HCT116 (cell line): ENCODE results near the gene CCBE1.

Experiments
- CTCF ChIP-seq, 3 experiments: fragments of 200-600 bp in 1 of 3; sonication (generic) in 1 of 3; IDR thresholded peaks in 2 of 3; conservative IDR thresholded peaks in 1 of 3; 2 replicates each; pipeline ENCODE4 v1.5.1; 2012 to 2017; ENCODE audit warnings: low read depth in 2 of 3, low read length in 2 of 3, antibody characterized with exemption in 1 of 3, borderline replicate concordance in 1 of 3, control low read depth in 1 of 3, mild to moderate bottlenecking in 1 of 3, mixed read lengths in 1 of 3, mixed run types in 1 of 3, moderate library complexity in 1 of 3; ENCODE audit not compliant: insufficient read depth in 1 of 3
- EZH2 ChIP-seq: fragments of 200-600 bp; sonication (generic); IDR thresholded peaks from 2 replicates; pipeline ENCODE4 v1.6.1; 2017; ENCODE audit warnings: antibody characterized with exemption, mixed run types
- MAX ChIP-seq: IDR thresholded peaks from 2 replicates; pipeline ENCODE4 v1.6.1; 2012
- POLR2A ChIP-seq: IDR thresholded peaks from 2 replicates; pipeline ENCODE4 v1.7.0; 2011; ENCODE audit warnings: borderline replicate concordance; ENCODE audit not compliant: insufficient read depth, insufficient read length; ENCODE audit errors: extremely low read depth
- POLR2AphosphoS5 ChIP-seq: IDR thresholded peaks from 2 replicates; pipeline ENCODE4 v1.6.1; 2011; ENCODE audit warnings: mild to moderate bottlenecking, low read depth, low read length, moderate library complexity
- RAD21 ChIP-seq: IDR thresholded peaks from 2 replicates; pipeline ENCODE4 v1.6.1; 2012; ENCODE audit warnings: low read depth, mild to moderate bottlenecking
- REST ChIP-seq: IDR thresholded peaks from 2 replicates; pipeline ENCODE4 v1.6.1; 2012; ENCODE audit warnings: low read depth
- SIN3A ChIP-seq: IDR thresholded peaks from 2 replicates; pipeline ENCODE4 v1.6.1; 2012; ENCODE audit warnings: low read depth
- SP1 ChIP-seq: IDR thresholded peaks from 2 replicates; pipeline ENCODE4 v1.6.1; 2012; ENCODE audit warnings: low read depth
- YY1 ChIP-seq: IDR thresholded peaks from 2 replicates; pipeline ENCODE4 v1.6.1; 2011; ENCODE audit warnings: low read length, low read depth, moderate library complexity, mild to moderate bottlenecking; ENCODE audit not compliant: insufficient replicate concordance; ENCODE audit errors: extremely low read depth

GRCh38 chr18:59537579-59537978, 159.6 kb downstream of the CCBE1 start:
- TF ChIP-seq YY1 (no peak), REST (no peak), RAD21 (no peak), EZH2 (no peak), CTCF (IDR thresholded peaks at IDR 0.05 in 2 of 3, conservative IDR thresholded peaks at IDR 0.05 in 1 of 3; ENCODE audit: borderline replicate concordance in 1 of 3, insufficient read depth in 1 of 3, low read depth in 2 of 3, low read length in 2 of 3) (no peak), POLR2A (no peak), SP1 (no peak), POLR2AphosphoS5 (no peak), MAX (no peak), SIN3A (no peak)
